Keratinocyte (primary cell): ENCODE results near the gene SLA2. TPM values are rescaled to one million over a fixed set of nuclear protein-coding genes. Genes with fewer than 3 reads are reported as not detected.

Experiments
- DNase-seq: peaks from one replicate; pipeline ENCODE4 v3.0.0-alpha.2; 2011; ENCODE audit warnings: low read depth, missing footprints, low spot score
- FAIRE-seq: peaks from 2 replicates; lab custom pipeline; 2011; peaks lifted over from hg19 to GRCh38; lab: Jason Lieb, UNC
- H2AFZ ChIP-seq: 2 replicates; pipeline ENCODE4 v1.6.0; 2012; ENCODE audit warnings: low read length, control low read depth, inconsistent platforms; ENCODE audit not compliant: control insufficient read depth
- H3K27ac ChIP-seq: 2 replicates; pipeline ENCODE4 v1.5.1; 2011; ENCODE audit warnings: low read length; ENCODE audit not compliant: control insufficient read depth, insufficient read depth
- H3K27me3 ChIP-seq: 3 replicates; pipeline ENCODE4 v1.6.0; 2011; ENCODE audit warnings: low read length; ENCODE audit not compliant: control insufficient read depth, insufficient read depth; ENCODE audit errors: extremely low read depth
- H3K36me3 ChIP-seq, 2 experiments: 2 replicates in 1 of 2; 3 replicates in 1 of 2; pipeline ENCODE4 v1.5.1; 2011; ENCODE audit warnings: low read length in 2 of 2, mild to moderate bottlenecking in 1 of 2; ENCODE audit not compliant: control insufficient read depth in 2 of 2, insufficient read depth in 2 of 2; ENCODE audit errors: extremely low read depth in 1 of 2
- H3K4me1 ChIP-seq: 3 replicates; pipeline ENCODE4 v1.5.1; 2011; ENCODE audit warnings: low read length; ENCODE audit not compliant: control insufficient read depth, insufficient read depth; ENCODE audit errors: extremely low read depth
- H3K4me2 ChIP-seq: 3 replicates; pipeline ENCODE4 v1.6.0; 2011; ENCODE audit warnings: low read depth, low read length; ENCODE audit not compliant: control insufficient read depth, insufficient read depth; ENCODE audit errors: extremely low read depth
- H3K4me3 ChIP-seq, 3 experiments: fragments of 200-600 bp in 1 of 3; sonication (generic) in 1 of 3; 2 replicates in 2 of 3; 3 replicates in 1 of 3; pipeline ENCODE4 v1.5.1; 2011 to 2016; ENCODE audit warnings: low read length in 3 of 3, mild to moderate bottlenecking in 3 of 3, control low read depth in 2 of 3, inconsistent platforms in 1 of 3, low read depth in 1 of 3, mixed read lengths in 1 of 3, mixed run types in 1 of 3, moderate library complexity in 1 of 3; ENCODE audit not compliant: control insufficient read depth in 2 of 3, insufficient read depth in 2 of 3; ENCODE audit errors: extremely low read depth in 1 of 3
- H3K79me2 ChIP-seq: 2 replicates; pipeline ENCODE4 v1.6.0; 2012; ENCODE audit warnings: low read length; ENCODE audit not compliant: control insufficient read depth, insufficient read depth
- H3K9ac ChIP-seq: 3 replicates; pipeline ENCODE4 v1.6.0; 2011; ENCODE audit warnings: low read length; ENCODE audit not compliant: control insufficient read depth, insufficient read depth; ENCODE audit errors: extremely low read depth
- H3K9me1 ChIP-seq: 3 replicates; pipeline ENCODE4 v1.6.0; 2011; ENCODE audit warnings: low read length; ENCODE audit not compliant: control insufficient read depth, insufficient read depth; ENCODE audit errors: extremely low read depth
- H3K9me3 ChIP-seq: 2 replicates; pipeline ENCODE4 v1.5.1; 2012; ENCODE audit warnings: low read depth, low read length; ENCODE audit not compliant: control insufficient read depth
- H4K20me1 ChIP-seq: 3 replicates; pipeline ENCODE4 v1.6.0; 2011; ENCODE audit warnings: low read length; ENCODE audit not compliant: control insufficient read depth, insufficient read depth; ENCODE audit errors: extremely low read depth
- CTCF ChIP-seq, 3 experiments: IDR thresholded peaks in 1 of 3; conservative IDR thresholded peaks in 1 of 3; optimal IDR thresholded peaks in 1 of 3; 2 replicates in 2 of 3; 3 replicates in 1 of 3; pipeline versions ENCODE3 to v1.5.1; 2011; ENCODE audit warnings: low read length in 3 of 3, mild to moderate bottlenecking in 3 of 3, moderate library complexity in 2 of 3, control low read depth in 1 of 3, inconsistent platforms in 1 of 3; ENCODE audit not compliant: insufficient read depth in 2 of 3; ENCODE audit errors: extremely low read depth in 1 of 3
- EZH2 ChIP-seq: IDR thresholded peaks from one replicate; pipeline ENCODE4 v1.6.1; 2012; ENCODE audit warnings: inconsistent platforms, mild to moderate bottlenecking, low read length, moderate library complexity
- dilution Hi-C: fragments of 300-500 bp; cut with MboI; formaldehyde crosslinking; loops from one replicate; pipeline ENCODE4 v1.7.0; 2020; ENCODE audit warnings: low sequenced_read_pairs; ENCODE audit not compliant: extremely low pct_ligation_motif_present
- polyA plus RNA-seq, 5 experiments: library from polyadenylated mRNA; depleted of rRNA in 3 of 5; stranded (reverse) in 3 of 5; stranded (forward) in 1 of 5; unstranded in 1 of 5; fragments of >200 nt; gene quantifications; 1 replicate in 1 of 5; 2 replicates in 3 of 5; 3 replicates in 1 of 5; pipeline versions ENCODE4 v1.2.1 to v1.2.3, GENCODE V29; 2011 to 2012; ENCODE audit warnings: missing spikeins in 2 of 5, low read depth in 1 of 5, low replicate concordance in 1 of 5

SLA2 gene
- polyA plus RNA-seq, 1 donor (not counting 4 experiments of a cell fraction or from before 2014, with no cell fraction given): 0.04 TPM

GRCh38 chr20:36605399-36606157 lies 40.4 kb downstream of the SLA2 start, which contains the start of gene RAB5IF:
Gene RAB5IF (plus strand): TSS chr20:36605779. CDS start chr20:36605952, 173 bp downstream.
- Histone ChIP-seq H3K4me3 (peak within 1 kb of the TSS; percentile 67 to 91 (median 79)), H3K36me3 (peaks cover 14 to 17% of the 10 kb centered on the region in 2 experiments), H3K4me2 (peak within 1 kb of the TSS; percentile 87), H3K9me3 (no peaks in the 10 kb centered on the region), H3K27me3 (no peaks in the 10 kb centered on the region), H3K9ac (peak within 1 kb of the TSS; percentile 83), H3K79me2 (peaks cover 34% of the 10 kb centered on the region), H3K9me1 (no peaks in the 10 kb centered on the region), H3K27ac (peak within 1 kb of the TSS; percentile 67), H4K20me1 (peaks cover 3% of the 10 kb centered on the region), H3K4me1 (peaks cover 19% of the 10 kb centered on the region), H2AFZ (peak within 1 kb of the TSS; percentile 97)
- DNase-seq: peak; percentile 91
- dilution Hi-C loops: no loop called here
- no peak for FAIRE-seq
- TF ChIP-seq EZH2 (no peak), CTCF (optimal IDR thresholded peaks at IDR 0.05 in 1 of 3, IDR thresholded peaks at IDR 0.05 in 1 of 3, conservative IDR thresholded peaks at IDR 0.05 in 1 of 3; ENCODE audit: extremely low read depth in 1 of 3, insufficient read depth in 2 of 3, low read length in 3 of 3) (peak; percentile 93 to 100 (median 97))

- Histone ChIP-seq H3K9me3 (no peaks in the 10 kb centered on the region), H2AFZ (peak overlapping the region; percentile 97), H3K27ac (peak overlapping the region; percentile 67), H4K20me1 (peaks cover 3% of the 10 kb centered on the region), H3K4me2 (peak overlapping the region; percentile 87), H3K79me2 (peaks cover 34% of the 10 kb centered on the region), H3K27me3 (no peaks in the 10 kb centered on the region), H3K4me3 (peak overlapping the region in 1 of 3 experiments; percentile 79), H3K9ac (peak overlapping the region; percentile 83), H3K9me1 (no peaks in the 10 kb centered on the region), H3K4me1 (peaks cover 19% of the 10 kb centered on the region), H3K36me3 (peaks cover 14 to 17% of the 10 kb centered on the region in 2 experiments)
- DNase-seq (no peak), FAIRE-seq (no peak)
- dilution Hi-C loops: no loop called here
- TF ChIP-seq EZH2: no peak
- TF ChIP-seq CTCF (optimal IDR thresholded peaks at IDR 0.05 in 1 of 3, IDR thresholded peaks at IDR 0.05 in 1 of 3, conservative IDR thresholded peaks at IDR 0.05 in 1 of 3; ENCODE audit: extremely low read depth in 1 of 3, insufficient read depth in 2 of 3, low read length in 3 of 3): no peak
Observed at GRCh38 chr20:36604952-36605398, 41.0 kb downstream of the SLA2 start.
